ENCODE data around the gene CCM2L.

- TF ChIP-seq, protein P1, sequence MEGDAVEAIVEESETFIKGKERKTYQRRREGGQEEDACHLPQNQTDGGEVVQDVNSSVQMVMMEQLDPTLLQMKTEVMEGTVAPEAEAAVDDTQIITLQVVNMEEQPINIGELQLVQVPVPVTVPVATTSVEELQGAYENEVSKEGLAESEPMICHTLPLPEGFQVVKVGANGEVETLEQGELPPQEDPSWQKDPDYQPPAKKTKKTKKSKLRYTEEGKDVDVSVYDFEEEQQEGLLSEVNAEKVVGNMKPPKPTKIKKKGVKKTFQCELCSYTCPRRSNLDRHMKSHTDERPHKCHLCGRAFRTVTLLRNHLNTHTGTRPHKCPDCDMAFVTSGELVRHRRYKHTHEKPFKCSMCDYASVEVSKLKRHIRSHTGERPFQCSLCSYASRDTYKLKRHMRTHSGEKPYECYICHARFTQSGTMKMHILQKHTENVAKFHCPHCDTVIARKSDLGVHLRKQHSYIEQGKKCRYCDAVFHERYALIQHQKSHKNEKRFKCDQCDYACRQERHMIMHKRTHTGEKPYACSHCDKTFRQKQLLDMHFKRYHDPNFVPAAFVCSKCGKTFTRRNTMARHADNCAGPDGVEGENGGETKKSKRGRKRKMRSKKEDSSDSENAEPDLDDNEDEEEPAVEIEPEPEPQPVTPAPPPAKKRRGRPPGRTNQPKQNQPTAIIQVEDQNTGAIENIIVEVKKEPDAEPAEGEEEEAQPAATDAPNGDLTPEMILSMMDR (IDR thresholded peaks at IDR 0.05; ENCODE audit: low read length): no peak
- no peak for TF ChIP-seq EZH2 (IDR thresholded peaks at IDR 0.05; ENCODE audit: borderline replicate concordance, low read length)
These were observed 41.5 kb downstream of the CCM2L start for GRCh38 chr20:32051720-32052089.

Data from OCI-LY1 (cell line).